ENCODE results near the gene STRN3.
A peak's percentile ranks its signal among the peaks of the same experiment; 100 is the strongest.

STRN3 gene

GRCh38 chr14:30883508-30884294 is 142.5 kb downstream of the STRN3 start:
- no peak overlapping the region for H2AFZ ChIP-seq (ENCODE audit: insufficient read depth, low read length, poor library complexity)
- no peak overlapping the region for H2BK12ac ChIP-seq (ENCODE audit: low read length)
- H3K79me2 ChIP-seq (ENCODE audit: control insufficient read depth, insufficient read depth, low read length, poor library complexity) = no peaks in the 10 kb centered on the region
- H3K9ac ChIP-seq (ENCODE audit: low read length) = no peak overlapping the region
- H3K4me2 ChIP-seq (ENCODE audit: low read length) = no peak overlapping the region
- no peak overlapping the region for H3K4ac ChIP-seq (ENCODE audit: low read depth, low read length)
- no peaks in the 10 kb centered on the region for H3K27me3 ChIP-seq (ENCODE audit: insufficient read depth, low read length)
- no peaks in the 10 kb centered on the region for H3K79me1 ChIP-seq (ENCODE audit: low read length)
- H3K4me1 ChIP-seq (ENCODE audit: control insufficient read depth in 1 of 2, insufficient read depth in 2 of 2, low read length in 2 of 2) = no peaks in the 10 kb centered on the region
- WGBS (ENCODE audit: extremely low coverage, insufficient coverage, insufficient read length) = no CpG with 5 or more reads among the region's 6 CpGs
- H2AK5ac ChIP-seq (ENCODE audit: low read length) = no peak overlapping the region
- DNase-seq = no peak
- H4K12ac ChIP-seq (ENCODE audit: low read depth, low read length) = no peak overlapping the region
- no peak overlapping the region for H4K8ac ChIP-seq (ENCODE audit: low read depth, low read length)
- H3K9me3 ChIP-seq (ENCODE audit: insufficient read depth, low read depth, low read length) = no peaks in the 10 kb centered on the region
- peaks cover 0 to 2% of the 10 kb centered on the region in 2 experiments for H3K36me3 ChIP-seq (ENCODE audit: control insufficient read depth in 1 of 2, insufficient read depth in 2 of 2, low read length in 2 of 2)
- no peak overlapping the region for H4K91ac ChIP-seq (ENCODE audit: low read depth, low read length)
- H3K23ac ChIP-seq (ENCODE audit: low read length) = no peak overlapping the region
- no peak overlapping the region for H3K27ac ChIP-seq (ENCODE audit: low read depth, low read length)
- H2BK5ac ChIP-seq (ENCODE audit: low read depth, low read length, poor library complexity) = no peak overlapping the region
- H2BK120ac ChIP-seq (ENCODE audit: insufficient read depth, low read length, poor library complexity) = no peak overlapping the region
- H3K4me3 ChIP-seq (ENCODE audit: low read depth, low read length) = no peak overlapping the region
- no peak overlapping the region for H3K14ac ChIP-seq (ENCODE audit: low read length)
- H3K18ac ChIP-seq (ENCODE audit: low read length) = no peak overlapping the region

GRCh38 chr14:30882431-30882830 is 143.7 kb downstream of the STRN3 start:
- no peak overlapping the region for H2BK5ac ChIP-seq (ENCODE audit: low read depth, low read length, poor library complexity)
- no peak overlapping the region for H3K4ac ChIP-seq (ENCODE audit: low read depth, low read length)
- H4K91ac ChIP-seq (ENCODE audit: low read depth, low read length) = no peak overlapping the region
- H4K8ac ChIP-seq (ENCODE audit: low read depth, low read length) = no peak overlapping the region
- no peak overlapping the region for H3K4me3 ChIP-seq (ENCODE audit: low read depth, low read length)
- no peak overlapping the region for H3K23ac ChIP-seq (ENCODE audit: low read length)
- H3K79me1 ChIP-seq (ENCODE audit: low read length) = no peaks in the 10 kb centered on the region
- no peaks in the 10 kb centered on the region for H3K27me3 ChIP-seq (ENCODE audit: insufficient read depth, low read length)
- H2BK12ac ChIP-seq (ENCODE audit: low read length) = no peak overlapping the region
- H3K14ac ChIP-seq (ENCODE audit: low read length) = no peak overlapping the region
- H3K9ac ChIP-seq (ENCODE audit: low read length) = no peak overlapping the region
- no peak overlapping the region for H4K12ac ChIP-seq (ENCODE audit: low read depth, low read length)
- no peaks in the 10 kb centered on the region for H3K4me1 ChIP-seq (ENCODE audit: control insufficient read depth in 1 of 2, insufficient read depth in 2 of 2, low read length in 2 of 2)
- H3K36me3 ChIP-seq (ENCODE audit: control insufficient read depth in 1 of 2, insufficient read depth in 2 of 2, low read length in 2 of 2) = no peaks in the 10 kb centered on the region
- H2AK5ac ChIP-seq (ENCODE audit: low read length) = no peak overlapping the region
- no peak overlapping the region for H3K27ac ChIP-seq (ENCODE audit: low read depth, low read length)
- H3K79me2 ChIP-seq (ENCODE audit: control insufficient read depth, insufficient read depth, low read length, poor library complexity) = no peaks in the 10 kb centered on the region
- no peak overlapping the region for H2BK120ac ChIP-seq (ENCODE audit: insufficient read depth, low read length, poor library complexity)
- no peak overlapping the region for H3K4me2 ChIP-seq (ENCODE audit: low read length)
- H2AFZ ChIP-seq (ENCODE audit: insufficient read depth, low read length, poor library complexity) = no peak overlapping the region
- no peaks in the 10 kb centered on the region for H3K9me3 ChIP-seq (ENCODE audit: insufficient read depth, low read depth, low read length)
- DNase-seq = peak in 1 of 2 donors; percentile 9
- no peak overlapping the region for H3K18ac ChIP-seq (ENCODE audit: low read length)
- 63% methylated on average over 1 of the region's 1 CpG for WGBS (ENCODE audit: extremely low coverage, insufficient coverage, insufficient read length)

GRCh38 chr14:30876692-30877091 is 149.5 kb downstream of the STRN3 start:
- no peak for DNase-seq
- H2AFZ ChIP-seq (ENCODE audit: insufficient read depth, low read length, poor library complexity) = no peak overlapping the region
- peaks cover 2% of the 10 kb centered on the region for H3K9me3 ChIP-seq (ENCODE audit: insufficient read depth, low read depth, low read length)
- H2AK5ac ChIP-seq (ENCODE audit: low read length) = no peak overlapping the region
- no peak overlapping the region for H3K14ac ChIP-seq (ENCODE audit: low read length)
- H2BK5ac ChIP-seq (ENCODE audit: low read depth, low read length, poor library complexity) = no peak overlapping the region
- H2BK120ac ChIP-seq (ENCODE audit: insufficient read depth, low read length, poor library complexity) = no peak overlapping the region
- H3K79me1 ChIP-seq (ENCODE audit: low read length) = no peaks in the 10 kb centered on the region
- H3K79me2 ChIP-seq (ENCODE audit: control insufficient read depth, insufficient read depth, low read length, poor library complexity) = no peaks in the 10 kb centered on the region
- no peak overlapping the region for H2BK12ac ChIP-seq (ENCODE audit: low read length)
- H3K27ac ChIP-seq (ENCODE audit: low read depth, low read length) = no peak overlapping the region
- peaks cover 9 to 13% of the 10 kb centered on the region in 2 experiments for H3K4me1 ChIP-seq (ENCODE audit: control insufficient read depth in 1 of 2, insufficient read depth in 2 of 2, low read length in 2 of 2)
- H3K4me3 ChIP-seq (ENCODE audit: low read depth, low read length) = no peak overlapping the region
- no peak overlapping the region for H4K12ac ChIP-seq (ENCODE audit: low read depth, low read length)
- no peak overlapping the region for H4K8ac ChIP-seq (ENCODE audit: low read depth, low read length)
- no peak overlapping the region for H3K23ac ChIP-seq (ENCODE audit: low read length)
- no peak overlapping the region for H3K18ac ChIP-seq (ENCODE audit: low read length)
- H3K36me3 ChIP-seq (ENCODE audit: control insufficient read depth in 1 of 2, insufficient read depth in 2 of 2, low read length in 2 of 2) = no peaks in the 10 kb centered on the region
- H3K4me2 ChIP-seq (ENCODE audit: low read length) = no peak overlapping the region
- H3K9ac ChIP-seq (ENCODE audit: low read length) = no peak overlapping the region
- H3K4ac ChIP-seq (ENCODE audit: low read depth, low read length) = no peak overlapping the region
- H3K27me3 ChIP-seq (ENCODE audit: insufficient read depth, low read length) = peaks cover 26% of the 10 kb centered on the region
- no CpG with 5 or more reads among the region's 4 CpGs for WGBS (ENCODE audit: extremely low coverage, insufficient coverage, insufficient read length)
- no peak overlapping the region for H4K91ac ChIP-seq (ENCODE audit: low read depth, low read length)

- WGBS (ENCODE audit: extremely low coverage, insufficient coverage, insufficient read length) = no CpG with 5 or more reads among the region's 9 CpGs
- H4K91ac ChIP-seq (ENCODE audit: low read depth, low read length) = no peak overlapping the region
- peak overlapping the region; percentile 95 for H3K4me2 ChIP-seq (ENCODE audit: low read length)
- peak overlapping the region; percentile 28 for H3K23ac ChIP-seq (ENCODE audit: low read length)
- no peaks in the 10 kb centered on the region for H3K79me1 ChIP-seq (ENCODE audit: low read length)
- no peak overlapping the region for H2AFZ ChIP-seq (ENCODE audit: insufficient read depth, low read length, poor library complexity)
- H3K27ac ChIP-seq (ENCODE audit: low read depth, low read length) = no peak overlapping the region
- H3K4me3 ChIP-seq (ENCODE audit: low read depth, low read length) = no peak overlapping the region
- H2BK120ac ChIP-seq (ENCODE audit: insufficient read depth, low read length, poor library complexity) = no peak overlapping the region
- no peak overlapping the region for H3K14ac ChIP-seq (ENCODE audit: low read length)
- no peak for DNase-seq
- no peak overlapping the region for H2BK5ac ChIP-seq (ENCODE audit: low read depth, low read length, poor library complexity)
- no peak overlapping the region for H4K12ac ChIP-seq (ENCODE audit: low read depth, low read length)
- no peaks in the 10 kb centered on the region for H3K36me3 ChIP-seq (ENCODE audit: control insufficient read depth in 1 of 2, insufficient read depth in 2 of 2, low read length in 2 of 2)
- no peak overlapping the region for H2AK5ac ChIP-seq (ENCODE audit: low read length)
- H3K4ac ChIP-seq (ENCODE audit: low read depth, low read length) = no peak overlapping the region
- H2BK12ac ChIP-seq (ENCODE audit: low read length) = no peak overlapping the region
- H3K79me2 ChIP-seq (ENCODE audit: control insufficient read depth, insufficient read depth, low read length, poor library complexity) = no peaks in the 10 kb centered on the region
- peaks cover 9 to 13% of the 10 kb centered on the region in 2 experiments for H3K4me1 ChIP-seq (ENCODE audit: control insufficient read depth in 1 of 2, insufficient read depth in 2 of 2, low read length in 2 of 2)
- H3K18ac ChIP-seq (ENCODE audit: low read length) = no peak overlapping the region
- H3K27me3 ChIP-seq (ENCODE audit: insufficient read depth, low read length) = peaks cover 26% of the 10 kb centered on the region
- H3K9ac ChIP-seq (ENCODE audit: low read length) = no peak overlapping the region
- no peak overlapping the region for H4K8ac ChIP-seq (ENCODE audit: low read depth, low read length)
- H3K9me3 ChIP-seq (ENCODE audit: insufficient read depth, low read depth, low read length) = peaks cover 2% of the 10 kb centered on the region
Observed at GRCh38 chr14:30875788-30876053, 150.5 kb downstream of the STRN3 start.

All from trophoblast cell (in vitro differentiated cells and primary cell).